ENCODE measurements around the gene LRPAP1.
"Not testable (repeated sequence)": the region's sequence is repeated elsewhere in the genome, so short reads cannot be mapped to it uniquely, and the experiment has no call there.

Gene LRPAP1

DNA sequence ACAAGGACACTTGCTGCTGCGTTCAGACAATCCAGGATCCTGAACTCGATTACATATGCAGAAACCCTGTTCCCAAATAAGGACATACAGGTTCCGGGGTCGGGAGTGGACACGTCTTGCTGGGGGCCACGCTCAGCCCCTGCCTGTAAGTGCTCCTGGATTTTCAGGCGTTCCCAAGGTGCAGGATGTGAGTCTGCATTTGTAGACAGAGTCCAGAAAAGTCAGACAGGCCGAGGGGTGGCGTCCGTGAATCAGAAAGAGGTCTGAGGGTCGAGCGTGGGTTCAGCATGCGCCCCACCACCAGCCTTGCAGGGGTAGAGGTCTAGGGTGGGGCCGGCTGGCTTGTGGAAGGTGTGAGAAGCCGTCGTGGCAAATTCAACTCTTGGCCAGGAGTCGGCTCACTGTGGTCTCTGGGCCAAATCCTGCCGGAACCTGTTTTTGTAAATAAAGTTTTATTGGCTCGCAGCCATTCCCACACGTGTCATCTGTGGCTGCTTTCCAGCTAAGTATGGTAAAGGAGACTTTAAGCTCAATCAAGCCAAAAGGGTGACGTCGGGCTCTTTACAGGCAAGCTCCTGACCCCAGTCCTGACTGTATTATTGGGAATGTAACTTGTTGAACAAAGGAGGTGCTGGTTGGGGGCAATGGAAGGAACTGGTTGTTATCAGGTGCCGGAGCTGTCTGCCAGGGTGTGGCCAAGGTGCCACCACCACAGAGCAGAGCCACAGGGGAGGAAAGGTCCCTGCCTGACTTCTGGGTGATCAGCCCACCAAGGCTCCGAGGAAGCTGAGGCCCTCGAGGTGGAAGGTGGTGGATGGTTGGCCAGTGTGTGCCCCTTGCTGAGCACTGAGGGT is 61.8 kb downstream of the LRPAP1 start:
- no peak for DNase-seq

GRCh38 chr4:3469386-3470243 is 62.6 kb downstream of the LRPAP1 start:
- no peak for DNase-seq

DNA sequence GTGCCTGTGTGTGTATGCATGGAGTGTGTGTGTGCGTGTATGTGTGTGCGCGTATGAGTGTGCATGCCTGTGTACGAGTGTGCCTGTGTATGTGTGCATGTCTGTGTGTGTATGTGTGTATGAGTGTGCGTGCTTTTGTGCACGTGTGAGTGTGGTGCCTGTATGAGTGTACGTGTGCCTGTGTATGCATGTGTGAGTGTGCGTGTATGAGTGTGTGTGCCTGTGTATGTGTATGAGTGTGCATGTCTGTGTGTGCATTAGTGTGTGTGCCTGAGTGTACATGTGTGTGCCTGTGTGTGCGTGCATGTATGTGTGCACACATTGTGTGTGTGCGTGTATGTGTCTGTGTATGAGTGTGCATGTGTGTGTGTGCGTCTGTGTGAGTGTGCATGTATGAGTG is 63.4 kb downstream of the LRPAP1 start:
- DNase-seq, result no peak

- DNase-seq, result no peak
Observed at GRCh38 chr4:3468154-3468553, 64.1 kb downstream of the LRPAP1 start.

DNA sequence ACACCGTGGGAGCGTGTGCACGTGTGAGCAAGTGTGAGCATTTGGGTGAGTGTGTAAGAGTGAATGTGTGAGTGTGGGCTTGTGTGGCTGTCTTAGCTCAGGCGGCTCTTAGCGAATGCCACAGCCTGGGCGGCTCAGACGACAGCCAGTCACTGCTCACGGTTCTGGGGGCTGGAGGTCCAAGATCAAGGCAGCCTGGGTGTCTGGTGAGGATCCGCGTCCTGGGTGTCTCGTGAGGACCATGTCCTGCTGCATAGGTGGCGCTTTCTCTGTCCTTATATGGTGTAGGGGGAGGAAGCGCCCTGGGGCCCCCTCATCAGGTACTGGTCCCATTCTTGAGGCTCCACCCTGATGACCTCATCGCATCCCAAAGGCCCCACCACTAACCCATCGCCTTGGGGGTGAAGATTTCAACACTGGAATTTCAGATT is 64.6 kb downstream of the LRPAP1 start:
- DNase-seq, result no peak

DNA sequence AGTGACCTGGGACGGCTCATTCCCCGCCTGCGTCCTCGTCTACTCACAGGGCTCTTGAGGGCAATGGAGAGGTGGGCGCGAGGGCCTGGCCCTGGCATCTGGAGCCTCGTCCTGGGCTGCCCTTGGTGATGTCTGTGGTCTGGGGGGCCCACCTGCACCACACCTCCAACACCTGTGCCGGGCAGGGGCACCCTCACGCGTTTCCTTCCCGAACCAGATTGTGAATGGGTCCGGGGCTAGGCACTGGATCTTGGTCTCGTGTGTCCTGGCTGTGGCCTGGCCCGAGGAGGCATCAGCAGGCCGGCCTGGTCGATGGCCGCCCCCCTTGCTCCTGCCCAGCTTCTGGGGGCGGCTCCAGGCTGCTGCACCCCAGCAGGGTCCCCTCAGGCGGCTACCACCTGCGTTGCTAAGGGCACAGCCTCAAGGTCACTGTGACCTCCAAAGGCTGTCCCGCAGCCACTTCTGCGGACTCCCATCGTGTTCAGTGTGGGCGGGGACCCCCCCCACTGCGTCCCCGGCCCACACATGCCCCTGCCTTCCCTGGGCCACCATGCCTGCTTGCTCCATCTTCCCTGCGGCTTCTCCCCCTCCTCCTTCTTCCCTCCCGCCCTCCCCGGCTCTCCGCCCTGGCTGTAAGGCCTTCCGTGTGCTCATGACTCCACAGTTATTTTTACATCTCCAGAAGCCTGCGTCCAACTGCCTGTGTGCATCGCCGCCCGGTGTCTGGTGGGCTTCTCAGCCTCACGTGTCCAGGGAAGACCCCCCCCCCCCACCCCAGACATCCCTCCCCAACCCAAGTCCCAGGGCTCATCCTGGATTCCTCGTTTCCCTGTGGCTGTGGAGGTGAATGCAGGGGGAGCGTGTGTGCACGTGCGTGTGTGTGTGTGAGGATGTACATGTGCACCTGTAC is 65.3 kb downstream of the LRPAP1 start:
- DNase-seq, result no peak

- DNase-seq, result no peak
Observed at GRCh38 chr4:3465698-3466671, 66.2 kb downstream of the LRPAP1 start.

- DNase-seq, result no peak
Observed at GRCh38 chr4:3464911-3465697, 67.1 kb downstream of the LRPAP1 start.

DNA sequence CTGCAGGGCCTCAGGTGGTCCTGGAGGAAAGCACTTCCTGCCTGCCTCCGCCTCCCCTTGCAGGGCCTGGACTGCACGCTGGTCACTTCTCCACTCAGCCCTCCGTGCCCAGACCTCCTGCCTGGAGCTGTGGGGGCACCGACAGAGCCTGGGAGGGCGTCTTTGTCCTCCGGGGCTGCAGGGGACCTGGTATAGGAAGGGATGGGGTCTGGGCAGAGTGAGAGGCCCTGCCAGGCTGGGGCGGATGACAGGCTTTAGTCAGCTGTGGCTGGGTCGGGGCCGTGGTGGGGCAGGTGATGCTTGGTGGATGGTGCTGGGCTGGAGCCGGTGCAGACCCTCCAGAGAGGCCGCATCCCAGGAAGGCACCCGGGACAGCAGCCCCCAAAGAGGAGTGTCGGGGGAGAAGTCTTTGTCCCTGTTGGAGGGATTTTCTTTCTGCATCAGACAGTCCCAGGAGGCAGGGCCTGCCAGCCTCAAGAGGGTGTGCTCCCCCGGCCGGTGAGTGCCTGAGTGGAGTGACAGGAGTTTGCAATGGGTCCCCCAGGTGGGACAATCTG is 67.8 kb downstream of the LRPAP1 start:
- DNase-seq, result no peak

GRCh38 chr4:3463556-3464348 is 68.5 kb downstream of the LRPAP1 start:
- no peak for DNase-seq

DNA sequence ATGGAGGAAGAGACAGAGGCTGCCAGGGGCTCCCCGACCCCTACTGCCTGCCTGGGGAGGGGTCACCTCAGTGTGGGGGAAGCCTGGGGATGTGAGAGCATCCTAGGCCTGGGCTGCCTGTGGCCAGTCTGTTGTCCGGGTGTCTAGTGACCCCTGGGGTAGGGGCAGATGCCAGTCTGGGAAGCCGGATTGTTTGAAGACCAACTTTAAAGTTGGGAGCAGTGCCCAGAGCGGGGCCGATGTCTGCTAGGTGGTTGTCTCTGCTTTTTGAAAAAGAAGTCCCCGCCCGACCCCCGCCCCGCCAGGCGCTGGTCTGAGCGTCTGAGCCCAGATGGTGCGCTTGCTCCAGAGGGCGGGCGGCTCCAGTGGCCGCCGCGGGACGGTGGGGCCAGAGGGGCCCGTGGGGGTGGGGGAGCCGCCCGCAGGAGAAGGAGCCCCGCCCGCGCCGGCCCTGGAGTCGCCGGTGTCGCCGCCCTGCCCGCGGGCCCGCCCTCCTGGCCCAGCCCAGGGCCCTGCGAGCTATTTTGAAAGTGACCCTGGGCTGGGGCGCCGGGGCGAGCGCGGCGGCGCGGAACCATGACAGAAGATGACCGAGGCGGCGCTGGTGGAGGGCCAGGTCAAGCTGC is 69.3 kb downstream of the LRPAP1 start, which contains the start of gene DOK7:
Gene DOK7, plus strand, starts transcription at position 517 of the 626 bp plus-strand sequence. Its CDS starts 70 bp downstream, at position 587.
- DNase-seq, result no peak

- no peak for DNase-seq
Observed at GRCh38 chr4:3462321-3462789, 69.9 kb downstream of the LRPAP1 start.

GRCh38 chr4:3461515-3462291 is 70.5 kb downstream of the LRPAP1 start:
- DNase-seq, result no peak

DNA sequence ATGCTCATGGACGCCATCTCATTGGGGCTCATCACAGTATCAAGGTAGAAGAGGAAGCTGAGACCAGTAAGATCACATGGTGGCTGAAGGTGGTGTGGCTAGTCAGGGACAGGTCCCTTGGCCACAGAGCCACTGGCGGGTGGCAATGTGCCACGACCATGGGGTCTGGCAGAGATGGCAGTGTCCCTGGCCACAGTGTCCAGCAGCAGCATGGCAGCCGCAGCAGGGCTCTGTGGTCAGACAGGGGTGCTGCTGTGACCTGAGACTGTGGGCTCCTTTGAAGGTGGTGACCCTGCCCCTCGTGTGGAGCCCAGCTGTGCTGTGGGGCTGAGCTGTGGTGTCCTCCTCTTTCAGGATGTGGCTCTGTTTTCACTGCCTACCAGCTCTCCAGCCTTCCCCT is 71.3 kb downstream of the LRPAP1 start:
- DNase-seq, result no peak

- DNase-seq, result not testable (repeated sequence)
Observed at GRCh38 chr4:3459156-3459555, 73.1 kb downstream of the LRPAP1 start.

DNA sequence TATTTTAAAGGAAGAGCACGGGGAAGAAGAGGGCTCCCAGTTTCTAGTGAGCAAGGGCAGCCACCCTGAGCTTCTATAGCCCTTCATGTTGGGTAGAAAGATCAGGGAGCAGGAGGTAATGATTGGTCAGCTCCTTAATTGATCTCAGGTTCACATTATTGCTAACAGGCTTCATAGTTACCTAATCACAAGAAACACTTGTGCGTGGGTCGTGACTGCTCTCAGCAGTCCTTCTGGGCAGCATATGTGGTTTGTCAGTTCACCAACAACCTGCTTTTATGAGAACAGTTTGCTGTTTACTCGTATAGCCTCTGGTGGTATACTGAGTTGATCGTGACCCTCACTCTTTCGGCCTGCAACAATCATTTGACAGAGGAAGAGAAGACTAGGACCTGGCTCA is 73.9 kb downstream of the LRPAP1 start:
- no peak for DNase-seq

- not testable (repeated sequence) for DNase-seq
Observed at GRCh38 chr4:3455596-3455995, 76.6 kb downstream of the LRPAP1 start.

Data from GF-D8 (cell line).